Activated B cell treated with CpG ODN at 0.5 μM for 24 hours (primary cell): ENCODE measurements around the gene SLC16A3. TPM values are rescaled to one million over a fixed set of nuclear protein-coding genes. Genes with fewer than 3 reads are reported as not detected.

Source experiments
- ATAC-seq: fragments of 200-7000 bp; cut with Tn5 transposase; one replicate; pipeline ENCODE4 v1.10.0; 2021; ENCODE audit warnings: low read depth, mild to moderate bottlenecking, moderate library complexity
- CTCF ChIA-PET: fragments of 350-600 bp; sonication (Branson Sonifier 250); formaldehyde crosslinking; loops from one replicate; lab custom pipeline; 2021; ENCODE audit warnings: antibody characterized with exemption; lab: Charles Lee
- POLR2A ChIA-PET: fragments of 350-600 bp; sonication (Branson Sonifier 250); formaldehyde crosslinking; loops from one replicate; lab custom pipeline; 2021; ENCODE audit warnings: antibody characterized with exemption; lab: Charles Lee
- DNase-seq: peaks from one replicate; pipeline ENCODE4 v3.0.0; 2022
- H3K27ac Mint-ChIP-seq: one replicate; pipeline ENCODE4 v1.8.0; 2020; ENCODE audit warnings: mixed read lengths
- H3K27me3 Mint-ChIP-seq: one replicate; pipeline ENCODE4 v1.8.0; 2021; ENCODE audit warnings: mixed read lengths
- H3K36me3 Mint-ChIP-seq: one replicate; pipeline ENCODE4 v1.8.0; 2021; ENCODE audit warnings: low read depth, mixed read lengths
- H3K4me1 Mint-ChIP-seq: one replicate; pipeline ENCODE4 v1.8.0; 2021; ENCODE audit warnings: mixed read lengths
- H3K4me3 Mint-ChIP-seq: one replicate; pipeline ENCODE4 v1.8.0; 2020; ENCODE audit warnings: mild to moderate bottlenecking, mixed read lengths
- H3K9me3 Mint-ChIP-seq: one replicate; pipeline ENCODE4 v1.8.0; 2020; ENCODE audit warnings: mixed read lengths
- intact Hi-C: fragments of 100-400 bp; cut with micrococcal nuclease; formaldehyde crosslinking; loops from one replicate; pipeline ENCODE4 v1.15.1; 2024
- total RNA-seq: library from RNA; stranded (reverse); gene quantifications from 2 replicates; pipeline ENCODE4 v1.2.3, GENCODE V29; 2022
- TF ChIP-seq, protein P1 (sequence below): fragments of 200-600 bp; IDR thresholded peaks from one replicate; pipeline ENCODE4 v1.8.0; 2022; ENCODE audit warnings: antibody characterized with exemption, mild to moderate bottlenecking

SLC16A3 gene
- total RNA-seq, 1 donor from 2014 or later: 24.6 TPM

DNA sequence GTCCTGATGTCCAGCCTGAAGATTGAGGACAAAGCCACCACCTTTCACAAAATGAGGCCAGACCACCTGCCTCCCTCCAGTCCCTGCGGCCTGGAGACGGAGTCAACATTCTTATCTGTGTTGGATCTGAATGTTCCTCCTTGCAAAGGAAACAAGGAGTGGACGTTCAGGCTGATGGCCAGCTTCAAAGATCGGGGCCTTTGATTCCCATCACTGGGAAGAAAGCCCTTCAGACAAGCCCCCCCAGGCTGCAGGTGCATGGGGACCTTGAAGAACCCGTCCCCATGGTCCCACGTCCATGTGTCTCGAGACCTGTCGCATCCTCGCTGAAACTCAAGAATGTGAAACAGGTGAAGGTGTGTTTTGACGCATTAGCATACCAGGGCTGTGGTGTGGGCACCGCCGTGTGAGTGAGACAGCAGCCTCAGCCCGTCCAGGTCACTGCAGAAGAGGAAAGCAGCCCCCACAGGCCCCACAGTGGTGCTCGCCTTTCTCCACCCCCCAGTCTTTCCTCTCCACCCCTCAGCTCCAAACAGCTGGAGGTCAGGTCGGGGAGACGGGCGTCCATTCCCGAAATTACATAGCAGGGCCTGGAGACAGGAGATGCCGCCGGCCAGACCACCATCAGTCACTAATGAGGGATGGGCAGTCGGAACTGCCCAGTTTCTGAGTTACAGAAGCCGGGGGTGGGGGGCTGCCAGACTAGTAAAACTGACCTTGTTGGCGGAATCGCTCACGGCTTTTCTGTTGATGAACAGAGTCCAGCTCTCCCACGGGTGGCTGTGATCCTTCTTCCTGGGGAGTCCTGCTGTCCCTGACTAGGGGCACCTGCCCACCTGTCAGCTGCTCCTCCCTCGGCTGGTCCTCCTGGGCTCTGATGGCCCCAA lies 45.5 kb downstream of the SLC16A3 start:
- POLR2A ChIA-PET: interaction anchor here (0.6 to 4.6 kb wide), 10 partner anchors 8 to 237 kb away, joined by 3 to 100 read pairs (median 6); partner anchors contain the start of genes DCXR, NARF and SLC16A3
- Mint-ChIP-seq H3K27me3 (peaks cover 2% of the 10 kb centered on the region), H3K4me3 (peak overlapping the region; percentile 32), H3K36me3 (peaks cover 34% of the 10 kb centered on the region), H3K4me1 (peaks cover 39% of the 10 kb centered on the region), H3K27ac (no peak overlapping the region), H3K9me3 (no peaks in the 10 kb centered on the region)
- CTCF ChIA-PET: no interaction called here
- DNase-seq (no peak), ATAC-seq (no peak)
- intact Hi-C loops: loop anchor here (5.0 kb wide), 2 partner anchors 37 to 562 kb away; partner anchors contain the start of gene SLC25A10
- TF ChIP-seq, protein P1, sequence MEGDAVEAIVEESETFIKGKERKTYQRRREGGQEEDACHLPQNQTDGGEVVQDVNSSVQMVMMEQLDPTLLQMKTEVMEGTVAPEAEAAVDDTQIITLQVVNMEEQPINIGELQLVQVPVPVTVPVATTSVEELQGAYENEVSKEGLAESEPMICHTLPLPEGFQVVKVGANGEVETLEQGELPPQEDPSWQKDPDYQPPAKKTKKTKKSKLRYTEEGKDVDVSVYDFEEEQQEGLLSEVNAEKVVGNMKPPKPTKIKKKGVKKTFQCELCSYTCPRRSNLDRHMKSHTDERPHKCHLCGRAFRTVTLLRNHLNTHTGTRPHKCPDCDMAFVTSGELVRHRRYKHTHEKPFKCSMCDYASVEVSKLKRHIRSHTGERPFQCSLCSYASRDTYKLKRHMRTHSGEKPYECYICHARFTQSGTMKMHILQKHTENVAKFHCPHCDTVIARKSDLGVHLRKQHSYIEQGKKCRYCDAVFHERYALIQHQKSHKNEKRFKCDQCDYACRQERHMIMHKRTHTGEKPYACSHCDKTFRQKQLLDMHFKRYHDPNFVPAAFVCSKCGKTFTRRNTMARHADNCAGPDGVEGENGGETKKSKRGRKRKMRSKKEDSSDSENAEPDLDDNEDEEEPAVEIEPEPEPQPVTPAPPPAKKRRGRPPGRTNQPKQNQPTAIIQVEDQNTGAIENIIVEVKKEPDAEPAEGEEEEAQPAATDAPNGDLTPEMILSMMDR: no peak

DNA sequence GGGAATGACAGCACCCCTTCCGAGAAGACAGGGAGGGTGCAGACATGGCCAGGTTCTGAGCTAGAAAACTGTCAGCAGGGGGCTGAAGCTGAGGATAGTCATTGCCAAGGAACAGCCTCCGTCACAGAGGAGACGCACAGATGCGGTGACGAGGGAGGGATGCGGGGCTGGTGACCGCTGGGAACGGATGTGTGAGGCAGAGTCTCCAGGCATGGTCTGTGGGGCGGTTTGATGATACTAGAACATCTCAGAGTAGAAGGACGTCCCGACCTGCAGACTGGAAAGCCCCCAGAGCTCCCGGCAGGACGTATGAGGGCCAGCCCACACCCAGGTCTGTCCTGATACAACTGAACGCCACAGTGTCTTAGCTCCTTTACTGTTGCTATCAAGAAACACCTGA lies 46.5 kb downstream of the SLC16A3 start:
- DNase-seq (no peak), ATAC-seq (no peak)
- POLR2A ChIA-PET: interaction anchor here (4.6 kb wide), 1 partner anchor 23 kb away, joined by 100 read pairs; no protein-coding TSS in a partner anchor
- TF ChIP-seq, protein P1: no peak
- Mint-ChIP-seq H3K27me3 (peaks cover 2% of the 10 kb centered on the region), H3K4me1 (peaks cover 30% of the 10 kb centered on the region), H3K36me3 (peaks cover 24% of the 10 kb centered on the region), H3K4me3 (no peak overlapping the region), H3K27ac (no peak overlapping the region), H3K9me3 (no peaks in the 10 kb centered on the region)
- CTCF ChIA-PET: no interaction called here
- intact Hi-C loops: no loop called here

DNA sequence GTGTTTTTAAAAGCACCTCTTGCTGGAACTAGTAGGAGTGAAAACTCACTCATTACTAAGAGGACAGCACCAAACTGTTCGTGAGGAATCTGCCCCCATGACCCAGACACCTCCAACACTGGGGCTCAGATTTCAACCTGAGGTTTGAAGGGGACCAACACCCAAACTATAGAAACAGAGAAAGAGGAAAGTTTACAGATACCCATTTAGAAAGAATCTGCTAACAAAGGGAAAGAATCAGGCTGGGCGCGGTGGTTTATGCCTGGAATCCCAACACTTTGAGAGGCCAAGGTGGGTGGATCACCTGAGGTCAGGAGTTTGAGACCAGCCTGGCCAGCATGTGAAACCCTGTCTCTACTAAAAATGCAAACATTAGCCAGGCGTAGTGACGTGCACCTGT lies 48.1 kb downstream of the SLC16A3 start:
- intact Hi-C loops: no loop called here

DNA sequence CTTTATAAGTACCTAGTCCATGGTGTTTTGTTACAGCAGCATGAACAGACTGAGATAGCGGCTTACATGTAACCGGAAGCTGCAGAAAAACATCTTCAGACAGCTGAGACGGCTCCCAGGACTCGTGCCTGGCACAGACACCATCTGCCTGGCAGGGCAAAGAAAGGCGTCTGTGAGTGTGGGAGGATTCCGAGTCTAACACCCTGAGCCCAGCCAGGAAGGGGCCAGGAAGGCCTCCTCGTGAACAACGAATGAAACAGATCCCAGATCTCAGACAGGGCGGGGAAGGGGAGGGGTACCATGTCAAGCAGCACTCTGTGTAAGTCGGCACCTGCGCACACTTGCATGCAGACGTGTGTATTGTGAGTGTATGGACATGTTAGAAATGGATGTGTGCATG lies 49.0 kb downstream of the SLC16A3 start:
- intact Hi-C loops: no loop called here
- no peak for DNase-seq
- peaks cover 2% of the 10 kb centered on the region for H3K36me3 Mint-ChIP-seq
- ATAC-seq: no peak
- no peaks in the 10 kb centered on the region for H3K9me3 Mint-ChIP-seq
- H3K4me1 Mint-ChIP-seq: peaks cover 7% of the 10 kb centered on the region
- ChIA-PET CTCF (no interaction called here), POLR2A (no interaction called here)
- TF ChIP-seq, protein P1: no peak
- H3K4me3 Mint-ChIP-seq: no peak overlapping the region
- no peak overlapping the region for H3K27ac Mint-ChIP-seq
- H3K27me3 Mint-ChIP-seq: peaks cover 2% of the 10 kb centered on the region

More for the DNA sequence above, 48.1 kb downstream of the SLC16A3 start:
- H3K27ac Mint-ChIP-seq: no peak overlapping the region
- H3K27me3 Mint-ChIP-seq: peaks cover 2% of the 10 kb centered on the region
- ATAC-seq (no peak), DNase-seq (no peak)
- peaks cover 13% of the 10 kb centered on the region for H3K4me1 Mint-ChIP-seq
- POLR2A ChIA-PET: interaction anchor here (1.1 to 4.6 kb wide), 2 partner anchors 16 to 21 kb away, joined by 4 to 100 read pairs; no protein-coding TSS in a partner anchor
- peaks cover 8% of the 10 kb centered on the region for H3K36me3 Mint-ChIP-seq
- no peaks in the 10 kb centered on the region for H3K9me3 Mint-ChIP-seq
- TF ChIP-seq, protein P1: no peak
- CTCF ChIA-PET: no interaction called here
- H3K4me3 Mint-ChIP-seq: no peak overlapping the region

DNA sequence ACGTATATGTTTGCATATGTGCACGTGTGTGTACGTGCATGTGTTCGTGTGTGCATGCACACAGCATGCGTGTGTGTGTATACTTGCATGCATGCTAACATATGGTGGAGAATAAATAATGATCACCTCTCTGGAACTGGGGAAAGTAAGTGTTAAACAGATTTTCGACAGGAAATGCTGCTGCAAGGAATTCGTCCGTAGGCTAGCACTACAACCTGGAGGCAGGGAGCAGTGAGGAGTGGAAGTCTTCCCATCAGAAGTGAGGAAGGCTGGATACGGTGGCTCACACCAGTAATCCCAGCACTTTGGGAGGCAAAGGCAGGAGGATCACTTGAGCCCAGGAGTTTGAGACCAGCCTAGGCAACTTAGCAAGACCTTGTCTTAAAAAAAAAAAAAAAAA lies 49.5 kb downstream of the SLC16A3 start:
- peaks cover 2% of the 10 kb centered on the region for H3K27me3 Mint-ChIP-seq
- CTCF ChIA-PET: no interaction called here

More for the DNA sequence above, 49.5 kb downstream of the SLC16A3 start:
- H3K9me3 Mint-ChIP-seq: no peaks in the 10 kb centered on the region
- TF ChIP-seq, protein P1: no peak
- ATAC-seq (no peak), DNase-seq (no peak)
- intact Hi-C loops: no loop called here
- H3K27ac Mint-ChIP-seq: no peak overlapping the region
- H3K4me1 Mint-ChIP-seq: peaks cover 7% of the 10 kb centered on the region
- H3K4me3 Mint-ChIP-seq: no peak overlapping the region
- POLR2A ChIA-PET: no interaction called here
- peaks cover 2% of the 10 kb centered on the region for H3K36me3 Mint-ChIP-seq
